ENCODE measurements around the gene BICC1.

The BICC1 gene

DNA sequence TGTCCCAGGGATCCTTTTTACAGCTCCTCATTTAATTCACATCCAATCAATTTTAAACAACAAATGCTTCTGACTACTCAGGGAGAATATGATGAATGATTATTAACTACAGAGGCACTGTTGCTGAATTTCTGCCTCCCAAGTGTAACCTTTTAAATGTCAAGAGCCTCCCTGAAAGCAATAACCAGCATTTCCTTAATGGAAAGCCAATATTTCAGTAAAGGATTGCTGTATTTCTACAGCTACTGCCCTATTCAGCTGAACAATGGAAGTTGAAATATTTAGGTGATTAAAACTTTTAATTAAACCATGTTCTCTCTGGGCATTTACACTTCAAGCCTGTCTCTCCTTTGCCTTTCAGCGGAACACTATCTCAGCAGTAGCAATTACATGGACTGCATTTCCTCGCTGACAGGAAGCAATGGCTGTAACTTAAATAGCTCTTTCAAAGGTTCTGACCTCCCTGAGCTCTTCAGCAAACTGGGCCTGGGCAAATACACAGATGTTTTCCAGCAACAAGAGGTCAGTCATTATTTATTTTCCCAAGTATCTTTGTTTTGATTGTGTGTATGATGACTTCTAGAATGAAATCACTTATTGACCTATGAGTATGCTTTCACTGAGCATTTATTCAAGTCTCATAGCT lies 304.7 kb downstream of the BICC1 start:
- in situ Hi-C loops (cut with HindIII; ENCODE audit: low pct_ligation_motif_present, low sequenced_read_pairs) = no loop called here
- peak; percentile 13 for DNase-seq
- no peaks in the 10 kb centered on the region for H3K36me3 ChIP-seq (replicated peaks)
- H3K27me3 ChIP-seq (replicated peaks) = no peaks in the 10 kb centered on the region
- TF ChIP-seq, protein P1, sequence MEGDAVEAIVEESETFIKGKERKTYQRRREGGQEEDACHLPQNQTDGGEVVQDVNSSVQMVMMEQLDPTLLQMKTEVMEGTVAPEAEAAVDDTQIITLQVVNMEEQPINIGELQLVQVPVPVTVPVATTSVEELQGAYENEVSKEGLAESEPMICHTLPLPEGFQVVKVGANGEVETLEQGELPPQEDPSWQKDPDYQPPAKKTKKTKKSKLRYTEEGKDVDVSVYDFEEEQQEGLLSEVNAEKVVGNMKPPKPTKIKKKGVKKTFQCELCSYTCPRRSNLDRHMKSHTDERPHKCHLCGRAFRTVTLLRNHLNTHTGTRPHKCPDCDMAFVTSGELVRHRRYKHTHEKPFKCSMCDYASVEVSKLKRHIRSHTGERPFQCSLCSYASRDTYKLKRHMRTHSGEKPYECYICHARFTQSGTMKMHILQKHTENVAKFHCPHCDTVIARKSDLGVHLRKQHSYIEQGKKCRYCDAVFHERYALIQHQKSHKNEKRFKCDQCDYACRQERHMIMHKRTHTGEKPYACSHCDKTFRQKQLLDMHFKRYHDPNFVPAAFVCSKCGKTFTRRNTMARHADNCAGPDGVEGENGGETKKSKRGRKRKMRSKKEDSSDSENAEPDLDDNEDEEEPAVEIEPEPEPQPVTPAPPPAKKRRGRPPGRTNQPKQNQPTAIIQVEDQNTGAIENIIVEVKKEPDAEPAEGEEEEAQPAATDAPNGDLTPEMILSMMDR (IDR thresholded peaks at IDR 0.05; ENCODE audit: low read depth, low read length, missing control alignments) = no peak
- H3K27ac ChIP-seq = no peak overlapping the region
- H3K4me3 ChIP-seq (ENCODE audit: low read depth, low read length) = no peak overlapping the region

DNA sequence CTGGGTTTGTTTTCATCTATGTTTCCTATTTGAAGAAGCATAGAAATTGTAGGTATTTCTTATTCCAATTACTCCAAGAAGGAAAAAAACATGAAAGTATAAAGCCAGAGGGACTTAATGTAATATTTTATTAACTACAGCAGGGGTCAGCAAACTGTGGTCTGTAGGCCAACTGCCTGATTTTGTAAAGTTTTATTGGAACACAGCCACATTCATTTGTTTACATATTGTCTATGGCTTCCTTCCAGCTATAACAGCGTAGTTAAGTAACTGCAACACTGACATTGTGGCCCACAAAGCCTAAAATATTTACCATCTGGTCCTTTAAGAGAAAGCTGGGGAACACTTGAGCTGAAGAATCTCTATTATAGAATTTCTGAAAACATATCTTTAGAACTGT lies 306.2 kb downstream of the BICC1 start:
- H3K27me3 ChIP-seq (replicated peaks) = no peaks in the 10 kb centered on the region
- H3K36me3 ChIP-seq (replicated peaks) = no peaks in the 10 kb centered on the region
- in situ Hi-C loops (cut with HindIII; ENCODE audit: low pct_ligation_motif_present, low sequenced_read_pairs) = no loop called here
- H3K4me3 ChIP-seq (ENCODE audit: low read depth, low read length) = no peak overlapping the region
- no peak overlapping the region for H3K27ac ChIP-seq
- TF ChIP-seq, protein P1 (IDR thresholded peaks at IDR 0.05; ENCODE audit: low read depth, low read length, missing control alignments) = peak; percentile 13
- peak; percentile 59 for DNase-seq

- DNase-seq = no peak
- in situ Hi-C loops (cut with HindIII; ENCODE audit: low pct_ligation_motif_present, low sequenced_read_pairs) = no loop called here
- Histone ChIP-seq H3K27ac (peak overlapping the region; percentile 39), H3K36me3 (replicated peaks) (no peaks in the 10 kb centered on the region), H3K4me3 (ENCODE audit: low read depth, low read length) (no peak overlapping the region), H3K27me3 (replicated peaks) (no peaks in the 10 kb centered on the region)
- TF ChIP-seq, protein P1 (IDR thresholded peaks at IDR 0.05; ENCODE audit: low read depth, low read length, missing control alignments) = no peak
These were observed 307.7 kb downstream of the BICC1 start for GRCh38 chr10:58820386-58820785.

GRCh38 chr10:58820861-58821751 lies 308.4 kb downstream of the BICC1 start:
- in situ Hi-C loops (cut with HindIII; ENCODE audit: low pct_ligation_motif_present, low sequenced_read_pairs) = no loop called here
- H3K27ac ChIP-seq = peak overlapping the region; percentile 43
- no peak overlapping the region for H3K4me3 ChIP-seq (ENCODE audit: low read depth, low read length)
- no peaks in the 10 kb centered on the region for H3K36me3 ChIP-seq (replicated peaks)
- H3K27me3 ChIP-seq (replicated peaks) = no peaks in the 10 kb centered on the region
- TF ChIP-seq, protein P1 (IDR thresholded peaks at IDR 0.05; ENCODE audit: low read depth, low read length, missing control alignments) = no peak
- DNase-seq = peak; percentile 55

GRCh38 chr10:58821752-58822056 lies 309.0 kb downstream of the BICC1 start:
- TF ChIP-seq, protein P1 (IDR thresholded peaks at IDR 0.05; ENCODE audit: low read depth, low read length, missing control alignments) = no peak
- H3K36me3 ChIP-seq (replicated peaks) = no peaks in the 10 kb centered on the region
- H3K27ac ChIP-seq = no peak overlapping the region
- in situ Hi-C loops (cut with HindIII; ENCODE audit: low pct_ligation_motif_present, low sequenced_read_pairs) = no loop called here
- no peak overlapping the region for H3K4me3 ChIP-seq (ENCODE audit: low read depth, low read length)
- no peak for DNase-seq
- no peaks in the 10 kb centered on the region for H3K27me3 ChIP-seq (replicated peaks)

Measured in brain microvascular endothelial cell (primary cell).